C4-2B (cell line): ENCODE data around the gene KIF7.

Experiments used
- H3K27ac ChIP-seq: fragments of 450-650 bp; 2 replicates; pipeline ENCODE4 v1.5.1; 2017
- ZFX ChIP-seq: fragments of 450-650 bp; IDR thresholded peaks from 2 replicates; pipeline ENCODE4 v1.6.1; 2017
- TF ChIP-seq, protein P1 (sequence below): fragments of 450-650 bp; conservative IDR thresholded peaks from 2 replicates; pipeline ENCODE4 v1.5.1; 2017; ENCODE audit warnings: mild to moderate bottlenecking

The KIF7 gene

DNA sequence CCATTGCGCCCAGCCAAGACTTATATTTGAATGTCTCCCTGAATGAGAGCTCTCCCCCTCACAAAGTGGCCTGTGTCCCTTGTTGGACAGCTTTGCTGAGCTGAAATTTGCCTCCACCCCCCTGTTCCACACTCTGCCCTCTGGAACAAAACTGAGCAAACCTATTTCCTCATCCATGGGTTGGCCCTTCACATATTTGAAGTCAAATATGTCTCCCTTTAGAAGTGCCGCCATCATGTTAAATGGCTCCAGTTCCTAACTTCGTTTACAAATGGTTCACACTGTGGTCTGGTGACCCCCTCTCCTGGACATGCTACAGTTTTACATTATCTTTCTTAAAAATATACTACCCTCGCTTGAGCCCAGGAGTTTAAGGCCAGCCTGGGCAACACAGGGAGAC is 19.3 kb upstream of the KIF7 start:
- no peak overlapping the region for H3K27ac ChIP-seq
- TF ChIP-seq, protein P1, sequence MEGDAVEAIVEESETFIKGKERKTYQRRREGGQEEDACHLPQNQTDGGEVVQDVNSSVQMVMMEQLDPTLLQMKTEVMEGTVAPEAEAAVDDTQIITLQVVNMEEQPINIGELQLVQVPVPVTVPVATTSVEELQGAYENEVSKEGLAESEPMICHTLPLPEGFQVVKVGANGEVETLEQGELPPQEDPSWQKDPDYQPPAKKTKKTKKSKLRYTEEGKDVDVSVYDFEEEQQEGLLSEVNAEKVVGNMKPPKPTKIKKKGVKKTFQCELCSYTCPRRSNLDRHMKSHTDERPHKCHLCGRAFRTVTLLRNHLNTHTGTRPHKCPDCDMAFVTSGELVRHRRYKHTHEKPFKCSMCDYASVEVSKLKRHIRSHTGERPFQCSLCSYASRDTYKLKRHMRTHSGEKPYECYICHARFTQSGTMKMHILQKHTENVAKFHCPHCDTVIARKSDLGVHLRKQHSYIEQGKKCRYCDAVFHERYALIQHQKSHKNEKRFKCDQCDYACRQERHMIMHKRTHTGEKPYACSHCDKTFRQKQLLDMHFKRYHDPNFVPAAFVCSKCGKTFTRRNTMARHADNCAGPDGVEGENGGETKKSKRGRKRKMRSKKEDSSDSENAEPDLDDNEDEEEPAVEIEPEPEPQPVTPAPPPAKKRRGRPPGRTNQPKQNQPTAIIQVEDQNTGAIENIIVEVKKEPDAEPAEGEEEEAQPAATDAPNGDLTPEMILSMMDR, result no peak
- no peak for TF ChIP-seq ZFX

DNA sequence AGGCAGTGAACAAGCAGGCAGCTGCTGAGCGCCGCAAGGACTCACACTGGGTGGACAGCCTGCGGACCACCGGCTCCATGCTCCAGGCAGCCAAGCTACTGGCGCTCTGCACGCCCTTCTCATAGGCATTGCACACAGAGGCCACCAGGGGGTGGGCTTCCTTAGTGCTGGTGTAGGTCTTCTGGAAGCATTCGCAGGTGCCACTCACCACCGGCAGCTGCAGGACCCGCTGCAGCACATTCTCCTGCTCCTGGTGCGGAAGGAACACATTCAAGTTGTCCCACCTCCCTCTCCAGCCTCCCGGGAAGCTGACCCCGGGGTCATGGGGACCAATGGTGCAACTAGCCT is 17.9 kb upstream of the KIF7 start:
- TF ChIP-seq ZFX, result no peak
- TF ChIP-seq, protein P1, result peak; percentile 59
- no peak overlapping the region for H3K27ac ChIP-seq

DNA sequence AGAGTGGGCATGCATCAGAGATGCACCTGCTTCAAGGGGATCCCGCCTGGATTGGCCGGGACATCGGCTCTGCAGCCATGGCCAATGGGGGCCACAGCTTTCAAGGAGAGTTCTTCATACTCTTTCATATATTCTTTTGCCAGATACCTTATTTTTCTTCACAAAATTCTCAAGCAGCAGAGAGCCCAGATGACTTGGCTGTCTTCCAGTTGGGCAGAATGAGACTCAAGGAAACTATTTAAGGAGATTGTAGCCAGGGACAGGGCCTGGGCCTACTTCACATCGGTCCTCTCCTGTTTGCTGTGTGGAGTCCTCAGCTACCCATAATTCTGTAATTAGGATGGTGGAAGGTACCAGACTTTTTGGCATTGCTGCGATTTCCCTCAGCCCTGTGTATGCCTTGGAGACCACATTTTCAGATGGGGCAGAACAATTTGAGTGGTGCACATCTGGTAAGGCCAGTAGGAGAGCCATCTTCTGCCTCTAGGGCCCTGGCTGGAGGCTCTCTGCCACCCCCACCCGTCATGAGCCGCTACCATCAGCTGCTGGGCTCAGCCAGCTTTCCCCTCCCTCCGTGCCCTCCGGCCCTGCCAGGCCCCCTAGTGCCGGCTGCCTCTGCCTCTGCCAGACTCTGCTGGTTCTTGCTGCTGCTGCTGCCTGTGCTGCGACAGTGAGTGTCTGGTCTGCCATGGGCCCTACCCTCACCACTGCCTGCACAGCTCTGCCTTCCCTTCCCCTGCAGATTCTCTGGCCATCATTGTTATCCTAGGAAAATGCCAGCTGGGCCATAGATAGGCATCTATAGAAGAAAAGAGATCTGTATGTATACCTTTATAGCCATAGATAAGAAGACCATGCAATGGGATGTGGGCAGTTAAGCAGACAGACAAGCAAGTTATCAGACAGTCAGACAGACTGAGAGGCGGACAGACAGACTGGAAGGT is 17.2 kb upstream of the KIF7 start:
- TF ChIP-seq, protein P1, result no peak
- no peak for TF ChIP-seq ZFX
- no peak overlapping the region for H3K27ac ChIP-seq

DNA sequence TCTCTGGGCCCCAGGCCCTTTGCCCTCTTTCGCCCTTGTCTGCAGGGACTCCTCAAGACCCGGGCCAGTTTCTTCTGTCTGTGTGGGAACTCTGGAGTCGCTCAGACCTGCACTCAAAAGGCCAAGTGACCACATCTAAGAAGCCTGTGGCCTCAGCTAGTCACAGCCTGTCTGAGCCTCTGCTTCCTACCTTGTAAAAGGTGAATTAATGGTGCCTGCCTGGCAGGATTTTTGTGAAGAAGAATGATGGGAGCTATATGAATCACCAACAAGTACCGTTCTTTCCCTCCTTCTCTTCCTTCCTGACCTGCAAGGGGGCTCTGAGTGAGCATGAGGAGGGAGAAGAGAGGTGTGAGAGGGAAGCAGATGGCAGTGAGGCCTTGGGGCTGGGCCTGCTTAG is 16.4 kb upstream of the KIF7 start:
- no peak overlapping the region for H3K27ac ChIP-seq
- TF ChIP-seq, protein P1, result no peak
- TF ChIP-seq ZFX, result no peak

DNA sequence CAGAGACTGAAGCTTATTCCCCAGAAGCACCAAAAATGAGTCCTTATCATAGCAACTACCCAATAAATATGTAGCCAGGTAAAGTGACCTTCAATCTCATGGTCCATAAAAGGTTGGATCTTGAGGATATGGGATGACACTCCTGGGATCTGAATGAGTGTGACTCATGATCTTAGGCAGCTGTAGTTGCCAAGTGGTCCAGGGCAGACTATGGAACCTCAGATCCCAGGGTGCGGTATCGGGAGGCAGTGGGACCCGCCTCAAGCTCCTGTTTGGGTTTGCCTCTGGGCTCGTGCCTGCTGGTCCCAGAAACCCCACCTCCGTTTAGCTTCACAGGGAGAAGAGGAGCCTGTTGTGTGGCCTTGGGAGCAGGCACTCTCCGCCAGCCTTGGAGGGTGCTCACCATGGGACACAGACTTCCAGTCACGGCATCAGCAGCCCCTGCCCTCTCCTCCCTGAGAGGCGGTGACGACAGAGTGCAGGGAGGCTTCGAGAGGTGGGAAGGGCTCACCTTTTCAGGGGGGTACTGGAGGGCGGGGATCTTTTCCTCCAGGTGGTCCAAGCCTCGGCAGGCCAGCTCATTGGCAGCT is 15.8 kb upstream of the KIF7 start:
- no peak overlapping the region for H3K27ac ChIP-seq
- TF ChIP-seq, protein P1, result no peak
- no peak for TF ChIP-seq ZFX

DNA sequence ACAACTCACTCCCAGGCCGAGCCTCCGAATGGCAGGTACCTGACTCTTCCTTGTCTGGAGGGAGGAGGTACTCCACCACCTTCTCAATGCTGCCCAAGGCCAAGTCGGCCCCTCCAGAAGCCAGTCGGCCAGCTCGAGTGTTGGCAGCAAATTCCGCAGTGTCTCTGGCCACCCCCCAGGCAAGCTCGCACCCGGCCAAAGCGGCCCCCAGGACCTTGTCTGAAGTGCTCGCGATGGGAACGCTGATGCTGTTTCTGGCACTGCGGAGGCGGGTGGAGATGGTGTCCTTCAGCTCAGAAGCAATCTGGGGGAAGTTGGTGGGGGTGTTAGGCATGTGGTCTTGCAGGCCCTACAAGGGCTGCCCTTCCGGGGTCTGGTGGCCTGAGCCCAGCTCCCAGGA is 14.7 kb upstream of the KIF7 start:
- H3K27ac ChIP-seq, result no peak overlapping the region
- no peak for TF ChIP-seq ZFX
- TF ChIP-seq, protein P1, result no peak

DNA sequence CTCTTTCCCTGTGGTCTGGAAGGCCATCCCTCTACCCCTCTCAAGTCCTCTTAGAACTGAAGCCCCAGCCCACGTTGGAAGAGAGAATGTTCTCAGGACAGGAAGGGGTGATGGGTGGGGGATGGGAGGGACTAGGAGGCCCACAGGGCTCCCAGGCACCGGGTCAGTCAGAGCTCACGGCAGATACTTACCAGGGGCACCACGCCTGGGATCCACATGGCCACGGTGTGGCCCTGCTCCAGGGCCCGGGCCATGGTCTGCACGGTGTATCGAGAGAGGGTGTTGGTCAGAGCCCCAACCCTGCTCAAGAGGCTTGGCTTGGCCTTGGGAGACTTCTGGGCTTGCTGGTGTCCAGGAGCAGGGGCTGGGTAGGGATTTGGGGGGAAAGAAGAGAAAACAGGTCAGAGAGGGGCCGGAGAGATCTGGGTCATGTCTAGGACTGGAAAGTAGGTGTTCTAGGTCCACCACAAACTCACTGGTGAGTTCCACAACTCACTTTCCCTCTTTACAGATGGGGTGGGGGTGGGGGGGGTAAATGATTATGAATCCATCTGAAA is 14.1 kb upstream of the KIF7 start:
- no peak overlapping the region for H3K27ac ChIP-seq
- TF ChIP-seq ZFX, result no peak
- TF ChIP-seq, protein P1, result no peak
